HG02852 (cell line): ENCODE results near the gene SRF.
A peak's percentile ranks its signal among the peaks of the same experiment; 100 is the strongest.

Experiments used
- ATAC-seq: cut with Tn5 transposase; IDR thresholded peaks from one replicate; pipeline ENCODE4 v1.9.1; 2021; ENCODE audit warnings: mild to moderate bottlenecking, moderate library complexity; ENCODE audit not compliant: unreplicated experiment

The SRF gene

GRCh38 chr6:43181621-43181941 lies 10.5 kb downstream of the SRF start:
- ATAC-seq, result no peak

- ATAC-seq, result peak; percentile 95
Measured at GRCh38 chr6:43181942-43182860, 11.1 kb downstream of the SRF start, which contains the start of gene CUL9. CUL9 (plus strand) TSS chr6:43182196; CDS start chr6:43184311, 2,115 bp downstream.

- ATAC-seq, result no peak
Measured at GRCh38 chr6:43183441-43183840, 12.4 kb downstream of the SRF start.

- no peak for ATAC-seq
Measured at GRCh38 chr6:43184268-43184985, 13.4 kb downstream of the SRF start.

GRCh38 chr6:43185391-43185985 lies 14.4 kb downstream of the SRF start:
- no peak for ATAC-seq

GRCh38 chr6:43186019-43186418 lies 14.9 kb downstream of the SRF start:
- no peak for ATAC-seq

- no peak for ATAC-seq
Measured at GRCh38 chr6:43186706-43187105, 15.6 kb downstream of the SRF start.

GRCh38 chr6:43187821-43188220 lies 16.8 kb downstream of the SRF start:
- ATAC-seq, result no peak

GRCh38 chr6:43188426-43188825 lies 17.4 kb downstream of the SRF start:
- no peak for ATAC-seq

- ATAC-seq, result no peak
Measured at GRCh38 chr6:43189776-43190304, 18.8 kb downstream of the SRF start.

GRCh38 chr6:43192911-43193310 lies 21.8 kb downstream of the SRF start:
- no peak for ATAC-seq

- no peak for ATAC-seq
Measured at GRCh38 chr6:43193929-43194328, 22.9 kb downstream of the SRF start.

GRCh38 chr6:43196337-43196736 lies 25.3 kb downstream of the SRF start:
- ATAC-seq, result no peak

GRCh38 chr6:43199912-43200311 lies 28.8 kb downstream of the SRF start:
- ATAC-seq, result no peak

- no peak for ATAC-seq
Measured at GRCh38 chr6:43200541-43200940, 29.5 kb downstream of the SRF start.

GRCh38 chr6:43202451-43202850 lies 31.4 kb downstream of the SRF start:
- ATAC-seq, result no peak

GRCh38 chr6:43203029-43203717 lies 32.1 kb downstream of the SRF start:
- ATAC-seq, result no peak

GRCh38 chr6:43203718-43204095 lies 32.6 kb downstream of the SRF start:
- ATAC-seq, result no peak

GRCh38 chr6:43204271-43205105 lies 33.4 kb downstream of the SRF start:
- ATAC-seq, result no peak

- ATAC-seq, result no peak
Measured at GRCh38 chr6:43205849-43206248, 34.8 kb downstream of the SRF start.
